ENCODE data around the gene NFE2. TPM values are rescaled to one million over a fixed set of nuclear protein-coding genes. Genes with fewer than 3 reads are reported as not detected.

NFE2 gene
- not detected for total RNA-seq

DNA sequence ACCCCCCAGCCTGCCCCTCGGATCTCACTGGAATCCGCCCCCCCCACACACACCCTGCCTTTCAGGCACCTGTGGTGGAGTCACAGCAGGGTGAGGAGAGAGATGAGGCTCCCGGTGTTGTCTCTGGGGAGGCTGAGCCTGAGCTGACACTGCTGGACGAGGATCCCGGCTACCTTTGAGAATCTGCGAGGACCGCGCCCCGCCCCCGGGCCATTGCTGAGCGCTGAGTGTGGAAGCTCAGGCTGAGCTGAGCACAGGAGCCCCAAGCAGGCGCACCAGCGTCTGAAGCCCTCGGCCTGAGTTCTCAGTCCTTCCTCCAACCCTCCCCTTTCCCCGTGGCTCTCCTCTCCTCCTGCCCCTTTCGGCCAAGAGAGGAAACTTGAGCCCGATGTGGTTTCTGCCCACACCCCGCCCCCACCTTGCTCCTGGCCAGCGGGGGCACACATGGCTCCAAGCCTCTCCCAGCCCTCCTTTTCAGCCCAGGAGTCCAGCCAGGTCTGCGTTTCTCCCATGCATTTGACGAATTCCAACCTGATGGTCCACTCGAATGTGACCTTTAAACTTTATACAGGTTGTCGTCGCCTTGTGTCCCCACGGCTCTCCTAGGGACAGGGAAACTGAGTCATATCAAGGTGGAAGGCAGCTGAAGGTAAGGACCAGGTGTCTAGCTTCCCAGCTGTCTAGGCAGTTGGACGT lies at the start of gene NFE2:
Gene NFE2, minus strand, starts transcription at position 284 of the 696 bp plus-strand sequence. CDS start 5,767 bp downstream, outside the sequence.
- H3K4me3 Mint-ChIP-seq, result no peak within 1 kb of the TSS
- DNase-seq, result no peak
- ChIA-PET CTCF (interaction anchor here (0.8 to 2.3 kb wide), 3 partner anchors 24 to 98 kb away, joined by 3 to 6 read pairs (median 5); partner anchors contain the start of gene COPZ1), POLR2A (no interaction called here)
- no peaks in the 10 kb centered on the region for H3K9me3 Mint-ChIP-seq
- peaks cover 29% of the 10 kb centered on the region for H3K4me1 Mint-ChIP-seq
- H3K27me3 Mint-ChIP-seq, result peaks cover 68% of the 10 kb centered on the region
- H3K36me3 Mint-ChIP-seq (ENCODE audit: low read depth), result no peaks in the 10 kb centered on the region
- H3K27ac Mint-ChIP-seq, result no peak within 1 kb of the TSS

GRCh38 chr12:54349679-54350078 lies 48.9 kb upstream of the NFE2 start:
- DNase-seq, result no peak
- peaks cover 15% of the 10 kb centered on the region for H3K4me1 Mint-ChIP-seq
- peaks cover 53% of the 10 kb centered on the region for H3K36me3 Mint-ChIP-seq (ENCODE audit: low read depth)
- ChIA-PET CTCF (interaction anchor here (1.0 to 1.5 kb wide), 3 partner anchors 25 to 101 kb away, joined by 3 read pairs; partner anchors contain the start of gene COPZ1), POLR2A (no interaction called here)
- no peak overlapping the region for H3K27ac Mint-ChIP-seq
- H3K4me3 Mint-ChIP-seq, result no peak overlapping the region
- no peaks in the 10 kb centered on the region for H3K27me3 Mint-ChIP-seq
- no peaks in the 10 kb centered on the region for H3K9me3 Mint-ChIP-seq

DNA sequence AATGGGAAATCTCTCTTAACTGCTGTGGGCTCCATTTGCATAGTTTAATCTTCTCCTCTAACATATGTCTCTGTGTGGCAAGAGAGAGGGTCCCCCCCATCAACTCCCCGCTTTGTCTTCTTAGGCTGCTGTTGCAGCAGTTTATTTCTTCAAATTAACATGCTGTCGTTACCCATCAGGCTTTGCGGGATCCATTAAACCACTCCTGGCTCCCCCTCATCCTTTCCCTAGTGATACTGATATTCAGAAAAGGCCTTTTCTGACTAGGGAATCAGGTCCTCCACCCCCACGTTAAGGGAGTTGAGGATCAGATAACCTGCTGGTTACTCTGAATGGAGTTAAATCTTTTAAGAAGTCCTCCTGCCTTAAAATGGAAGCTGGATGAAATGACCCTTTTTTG lies 48.2 kb upstream of the NFE2 start:
- H3K27me3 Mint-ChIP-seq, result no peaks in the 10 kb centered on the region
- H3K4me1 Mint-ChIP-seq, result peaks cover 15% of the 10 kb centered on the region
- no peak overlapping the region for H3K4me3 Mint-ChIP-seq
- ChIA-PET POLR2A (no interaction called here), CTCF (interaction anchor here (1.0 to 1.5 kb wide), 2 partner anchors 95 to 101 kb away, joined by 3 read pairs; no protein-coding TSS in a partner anchor)
- peaks cover 53% of the 10 kb centered on the region for H3K36me3 Mint-ChIP-seq (ENCODE audit: low read depth)
- no peak overlapping the region for H3K27ac Mint-ChIP-seq
- DNase-seq, result no peak
- no peaks in the 10 kb centered on the region for H3K9me3 Mint-ChIP-seq

- Mint-ChIP-seq H3K36me3 (ENCODE audit: low read depth) (peaks cover 32% of the 10 kb centered on the region), H3K4me3 (no peak overlapping the region), H3K27me3 (no peaks in the 10 kb centered on the region), H3K27ac (no peak overlapping the region), H3K4me1 (no peaks in the 10 kb centered on the region), H3K9me3 (no peaks in the 10 kb centered on the region)
- DNase-seq, result no peak
- CTCF ChIA-PET, result interaction anchor here (0.6 to 2.8 kb wide), 8 partner anchors 9 to 44 kb away, joined by 3 to 9 read pairs (median 4); partner anchors contain the start of gene COPZ1
- POLR2A ChIA-PET, result no interaction called here
Measured at GRCh38 chr12:54341378-54342300, 40.8 kb upstream of the NFE2 start.

DNA sequence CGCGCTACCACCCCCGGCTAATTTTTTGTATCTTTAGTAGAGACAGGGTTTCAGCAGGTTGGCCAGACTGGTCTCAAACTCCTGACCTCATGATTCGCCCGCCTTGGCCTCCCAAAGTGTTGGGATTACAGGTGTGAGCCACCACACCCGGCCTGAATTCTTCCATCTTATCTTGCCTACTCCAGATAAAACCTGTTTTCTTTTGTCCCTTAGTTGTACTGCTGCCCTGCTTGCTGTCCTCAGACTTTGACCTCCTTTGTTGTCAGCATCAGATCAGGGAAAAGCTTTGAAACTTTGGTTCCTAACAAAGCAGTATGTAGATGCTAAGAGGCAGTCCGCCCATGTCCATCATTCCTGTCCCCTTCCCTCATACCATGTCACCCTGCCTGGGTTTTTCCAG lies 40.0 kb upstream of the NFE2 start:
- H3K27ac Mint-ChIP-seq, result no peak overlapping the region
- CTCF ChIA-PET, result interaction anchor here (0.6 to 2.3 kb wide), 4 partner anchors 12 to 29 kb away, joined by 3 to 8 read pairs (median 4); partner anchors contain the start of gene COPZ1
- no peak for DNase-seq
- H3K27me3 Mint-ChIP-seq, result no peaks in the 10 kb centered on the region
- peaks cover 4% of the 10 kb centered on the region for H3K4me1 Mint-ChIP-seq
- H3K9me3 Mint-ChIP-seq, result no peaks in the 10 kb centered on the region
- peaks cover 31% of the 10 kb centered on the region for H3K36me3 Mint-ChIP-seq (ENCODE audit: low read depth)
- no peak overlapping the region for H3K4me3 Mint-ChIP-seq
- POLR2A ChIA-PET, result no interaction called here

- Mint-ChIP-seq H3K9me3 (no peaks in the 10 kb centered on the region), H3K27ac (no peak overlapping the region), H3K4me1 (peaks cover 6% of the 10 kb centered on the region), H3K27me3 (no peaks in the 10 kb centered on the region), H3K36me3 (ENCODE audit: low read depth) (peaks cover 25% of the 10 kb centered on the region), H3K4me3 (no peak overlapping the region)
- CTCF ChIA-PET, result interaction anchor here (1.5 kb wide), 2 partner anchors 30 to 40 kb away, joined by 4 read pairs; no protein-coding TSS in a partner anchor
- no peak for DNase-seq
- POLR2A ChIA-PET, result no interaction called here
Measured at GRCh38 chr12:54338698-54339296, 38.0 kb upstream of the NFE2 start.

DNA sequence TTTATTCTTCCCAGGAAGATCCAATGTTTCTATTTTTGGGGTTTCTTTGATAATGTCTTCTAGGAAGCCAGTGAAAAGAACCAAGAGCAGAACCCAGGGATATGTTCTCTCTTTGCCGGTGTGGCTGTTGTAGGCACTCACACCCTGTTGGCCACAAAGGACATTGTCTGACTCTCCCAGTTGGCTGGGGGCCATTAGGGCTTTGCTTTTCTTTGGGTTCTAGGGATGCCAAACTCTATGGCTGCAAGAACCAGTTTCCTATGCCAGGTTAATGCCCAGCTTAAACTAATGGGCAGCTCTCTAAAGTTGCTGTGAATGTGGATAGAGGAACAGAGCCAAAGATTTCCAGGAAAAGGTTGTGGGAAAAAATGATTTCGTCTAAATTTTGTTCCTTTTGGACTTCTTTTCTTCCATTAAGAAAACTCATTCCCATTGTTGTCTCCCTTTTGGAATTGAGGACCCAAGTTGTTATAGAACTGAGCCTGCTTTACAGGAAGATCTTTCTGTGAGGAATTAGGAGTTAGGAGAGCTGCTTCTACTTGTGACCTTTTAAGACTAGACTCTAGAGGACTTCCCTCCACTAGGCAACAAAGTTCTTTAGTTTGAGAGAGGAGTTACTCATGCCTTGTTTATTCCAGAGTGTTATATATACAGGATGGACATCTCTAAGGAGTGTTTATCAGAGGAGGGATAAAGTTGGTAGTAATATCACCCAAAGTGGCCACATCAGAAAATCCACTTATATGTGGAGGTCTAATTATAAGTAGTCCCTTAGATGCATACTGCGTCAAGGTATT lies 37.2 kb upstream of the NFE2 start:
- no peaks in the 10 kb centered on the region for H3K27me3 Mint-ChIP-seq
- H3K4me3 Mint-ChIP-seq, result no peak overlapping the region
- peaks cover 20% of the 10 kb centered on the region for H3K36me3 Mint-ChIP-seq (ENCODE audit: low read depth)
- peaks cover 13% of the 10 kb centered on the region for H3K4me1 Mint-ChIP-seq
- ChIA-PET CTCF (interaction anchor here (0.7 to 5.2 kb wide), 10 partner anchors 13 to 45 kb away, joined by 3 to 22 read pairs (median 4); partner anchors contain the start of gene COPZ1), POLR2A (no interaction called here)
- no peak overlapping the region for H3K27ac Mint-ChIP-seq
- no peaks in the 10 kb centered on the region for H3K9me3 Mint-ChIP-seq
- DNase-seq, result no peak

GRCh38 chr12:54337280-54337842 lies 36.5 kb upstream of the NFE2 start:
- POLR2A ChIA-PET, result interaction anchor here (0.8 kb wide), 1 partner anchor 22 kb away, joined by 3 read pairs; no protein-coding TSS in a partner anchor
- Mint-ChIP-seq H3K4me3 (no peak overlapping the region), H3K4me1 (peaks cover 13% of the 10 kb centered on the region), H3K36me3 (ENCODE audit: low read depth) (peaks cover 16% of the 10 kb centered on the region), H3K27ac (no peak overlapping the region), H3K9me3 (no peaks in the 10 kb centered on the region), H3K27me3 (no peaks in the 10 kb centered on the region)
- no peak for DNase-seq
- CTCF ChIA-PET, result interaction anchor here (0.7 to 5.2 kb wide), 15 partner anchors 8 to 123 kb away, joined by 3 to 22 read pairs (median 4); partner anchors contain the start of gene COPZ1

DNA sequence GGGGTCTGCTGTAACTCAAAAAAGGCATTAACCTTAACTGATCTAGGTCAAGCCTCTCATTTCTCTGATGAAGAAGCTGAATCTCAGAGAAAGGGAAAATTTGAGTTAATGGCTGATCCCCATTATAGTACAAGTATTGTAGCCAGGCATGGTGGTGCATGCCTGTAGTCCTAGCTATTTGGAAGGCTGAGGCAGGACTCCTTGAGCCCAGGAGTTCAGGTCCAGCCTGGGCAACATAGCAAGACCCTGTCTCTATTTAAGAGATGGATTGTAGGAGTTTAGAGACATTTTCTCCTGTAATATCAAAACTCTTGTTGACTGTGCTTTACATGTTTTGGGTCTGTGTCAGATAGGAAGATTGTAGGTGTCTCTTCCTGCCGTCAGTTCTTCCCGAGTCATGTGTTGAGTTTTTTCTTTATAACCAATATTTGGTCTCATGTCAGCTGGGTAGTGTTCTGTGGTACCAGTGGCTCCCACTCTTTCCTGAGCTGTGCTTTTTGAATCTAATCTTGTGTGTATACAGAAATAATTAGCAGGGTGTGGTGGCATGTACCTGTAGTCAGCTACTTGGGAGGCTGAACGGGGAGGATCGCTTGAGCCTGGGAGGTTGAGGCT lies 32.7 kb upstream of the NFE2 start:
- no peaks in the 10 kb centered on the region for H3K9me3 Mint-ChIP-seq
- peaks cover 18% of the 10 kb centered on the region for H3K36me3 Mint-ChIP-seq (ENCODE audit: low read depth)
- DNase-seq, result no peak
- H3K27me3 Mint-ChIP-seq, result no peaks in the 10 kb centered on the region
- H3K27ac Mint-ChIP-seq, result no peak overlapping the region
- CTCF ChIA-PET, result interaction anchor here (0.6 to 5.2 kb wide), 8 partner anchors 9 to 119 kb away, joined by 3 to 22 read pairs (median 4); partner anchors contain the start of gene COPZ1
- no peak overlapping the region for H3K4me3 Mint-ChIP-seq
- POLR2A ChIA-PET, result no interaction called here
- H3K4me1 Mint-ChIP-seq, result peaks cover 46% of the 10 kb centered on the region

GRCh38 chr12:54331461-54331860 lies 30.6 kb upstream of the NFE2 start:
- DNase-seq, result no peak
- no peaks in the 10 kb centered on the region for H3K9me3 Mint-ChIP-seq
- ChIA-PET POLR2A (no interaction called here), CTCF (no interaction called here)
- H3K4me3 Mint-ChIP-seq, result peak overlapping the region; percentile 36
- H3K36me3 Mint-ChIP-seq (ENCODE audit: low read depth), result peaks cover 19% of the 10 kb centered on the region
- no peaks in the 10 kb centered on the region for H3K27me3 Mint-ChIP-seq
- peaks cover 61% of the 10 kb centered on the region for H3K4me1 Mint-ChIP-seq
- H3K27ac Mint-ChIP-seq, result peak overlapping the region; percentile 86

GRCh38 chr12:54330442-54330841 lies 29.6 kb upstream of the NFE2 start:
- H3K9me3 Mint-ChIP-seq, result no peaks in the 10 kb centered on the region
- H3K4me1 Mint-ChIP-seq, result peaks cover 63% of the 10 kb centered on the region
- ChIA-PET POLR2A (interaction anchor here (0.7 kb wide), 1 partner anchor 29 kb away, joined by 3 read pairs; no protein-coding TSS in a partner anchor), CTCF (interaction anchor here (1.2 kb wide), 1 partner anchor 10 kb away, joined by 3 read pairs; no protein-coding TSS in a partner anchor)
- DNase-seq, result no peak
- H3K4me3 Mint-ChIP-seq, result no peak overlapping the region
- peaks cover 20% of the 10 kb centered on the region for H3K36me3 Mint-ChIP-seq (ENCODE audit: low read depth)
- H3K27ac Mint-ChIP-seq, result peak overlapping the region; percentile 86
- no peaks in the 10 kb centered on the region for H3K27me3 Mint-ChIP-seq

All from activated CD4-positive, alpha-beta T cell treated with anti-CD3 and anti-CD28 coated beads, Interleukin-2, amount 10 ng/mL, durations not matched to agents 7 days and 5 days (primary cell).